Stimulated activated CD8-positive, alpha-beta memory T cell treated with anti-CD3 and anti-CD28 coated beads, Interleukin-4, amount 100 ng/mL, for 1 hour (primary cell): Measurements from ENCODE around the gene FAM184B.
A peak's percentile ranks its signal among the peaks of the same experiment; 100 is the strongest.

Source experiments
- DNase-seq, 2 donors: peaks; one replicate each; pipeline ENCODE4 v3.0.0-alpha.2; 2020; ENCODE audit warnings: low read depth in 2 of 2, low spot score in 1 of 2

FAM184B gene

DNA sequence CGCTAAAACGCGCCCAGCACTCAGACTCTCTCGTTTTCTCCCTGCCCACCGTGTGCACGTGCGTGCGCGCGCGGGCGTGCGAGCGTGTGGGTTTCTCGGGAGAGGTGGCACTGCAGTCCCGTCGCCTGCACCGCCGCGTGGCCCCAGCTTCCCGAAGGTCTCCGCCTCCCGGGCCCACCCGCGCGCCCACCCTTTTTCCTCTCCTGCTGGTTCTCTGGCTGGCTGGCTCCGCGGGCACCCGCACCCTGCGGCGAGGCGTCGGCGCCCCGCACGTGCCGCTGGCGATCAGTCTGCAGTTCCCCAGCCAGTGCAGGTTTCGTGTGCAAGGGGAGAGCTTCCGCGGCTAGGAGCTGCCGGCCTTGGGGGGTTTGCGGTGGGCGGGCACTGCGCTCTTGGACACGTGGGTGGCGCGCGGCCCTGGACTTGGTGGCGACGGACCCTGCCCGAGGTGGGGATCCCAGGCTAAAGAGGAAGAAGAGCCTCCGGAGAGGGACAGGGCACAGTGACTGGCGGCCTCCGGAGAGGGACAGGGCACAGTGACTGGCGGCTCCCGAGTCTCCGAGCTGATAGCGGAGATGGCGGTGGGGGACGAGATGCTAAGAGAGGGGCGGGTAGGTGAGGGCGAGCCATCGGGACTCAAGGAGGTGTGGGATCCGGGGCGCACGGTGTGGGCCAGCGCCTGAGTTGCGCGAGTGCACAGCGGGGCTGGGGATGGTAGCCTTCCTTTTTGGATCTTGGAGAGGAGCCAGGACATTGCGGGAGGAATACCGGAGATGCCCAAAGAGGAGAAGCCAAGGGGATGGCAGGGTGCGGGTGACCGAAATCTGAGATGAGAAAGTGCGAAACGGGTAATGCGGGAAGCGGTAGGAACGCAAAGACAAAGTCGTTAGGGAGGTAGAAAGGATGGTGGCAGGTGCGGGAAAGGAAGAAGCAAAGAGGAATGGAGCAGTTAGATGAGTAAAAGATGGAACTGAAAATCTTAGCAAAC lies at the start of gene FAM184B:
FAM184B (minus strand) TSS at position 322 of the 988 bp plus-strand sequence. CDS start 322 bp downstream, outside the sequence.
- no peak for DNase-seq

GRCh38 chr4:17823871-17824669 lies 42.6 kb upstream of the FAM184B start:
- no peak for DNase-seq

DNA sequence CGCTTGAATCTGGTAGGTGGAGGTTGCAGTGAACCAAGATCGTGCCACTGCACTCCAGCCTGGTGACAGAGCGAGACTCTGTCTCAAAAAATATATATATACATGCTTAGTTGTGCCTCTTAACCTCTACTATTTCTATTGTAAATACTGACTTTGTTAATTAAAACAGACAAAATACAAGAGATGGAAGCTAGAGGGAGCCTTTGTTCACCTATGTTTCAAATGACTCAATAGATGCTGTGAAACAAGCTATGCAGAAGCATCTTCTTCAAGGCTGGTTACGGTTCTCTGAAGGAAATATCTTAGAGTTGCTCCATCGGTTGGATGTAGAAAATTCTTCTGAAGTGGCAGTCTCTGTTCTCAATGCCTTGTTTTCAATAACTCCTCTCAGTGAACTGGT lies 35.6 kb upstream of the FAM184B start:
- DNase-seq = no peak

DNA sequence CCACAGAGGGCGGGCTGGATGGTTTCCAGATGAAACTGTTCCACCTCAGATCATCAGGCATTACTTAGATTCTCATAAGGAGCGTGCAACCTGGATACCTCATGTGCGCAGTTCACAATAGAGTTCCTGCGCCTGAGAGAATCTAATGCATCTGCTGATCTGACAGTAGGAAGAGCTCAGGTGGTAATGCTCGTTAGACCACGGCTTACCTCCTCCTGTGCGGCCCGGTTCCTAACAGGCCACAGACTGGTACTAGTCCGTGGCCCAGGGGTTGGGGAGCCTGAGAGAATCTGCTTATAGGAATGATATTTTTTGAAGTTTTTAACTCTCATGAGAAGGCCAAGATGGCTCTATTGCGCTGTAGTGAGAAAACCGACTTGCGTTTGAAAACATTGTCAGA lies 34.7 kb upstream of the FAM184B start:
- DNase-seq = no peak

- no peak for DNase-seq
Observed at GRCh38 chr4:17814140-17814539, 32.7 kb upstream of the FAM184B start.

DNA sequence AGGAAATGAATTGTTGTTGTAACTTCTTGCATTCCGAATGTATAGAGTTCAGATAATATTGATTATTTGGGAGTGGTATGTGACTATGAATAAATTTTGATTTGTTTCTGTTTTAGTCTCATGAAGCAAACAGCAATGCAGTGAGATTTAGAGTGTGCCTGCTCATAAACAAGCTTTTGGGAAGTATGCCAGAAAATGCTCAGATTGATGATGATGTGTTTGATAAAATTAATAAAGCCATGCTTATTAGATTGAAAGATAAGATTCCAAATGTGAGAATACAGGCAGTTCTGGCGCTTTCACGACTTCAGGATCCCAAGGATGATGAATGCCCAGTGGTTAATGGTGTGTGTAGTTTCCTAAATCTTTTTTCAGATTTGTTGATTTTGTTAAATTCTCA lies 31.4 kb upstream of the FAM184B start:
- no peak for DNase-seq

DNA sequence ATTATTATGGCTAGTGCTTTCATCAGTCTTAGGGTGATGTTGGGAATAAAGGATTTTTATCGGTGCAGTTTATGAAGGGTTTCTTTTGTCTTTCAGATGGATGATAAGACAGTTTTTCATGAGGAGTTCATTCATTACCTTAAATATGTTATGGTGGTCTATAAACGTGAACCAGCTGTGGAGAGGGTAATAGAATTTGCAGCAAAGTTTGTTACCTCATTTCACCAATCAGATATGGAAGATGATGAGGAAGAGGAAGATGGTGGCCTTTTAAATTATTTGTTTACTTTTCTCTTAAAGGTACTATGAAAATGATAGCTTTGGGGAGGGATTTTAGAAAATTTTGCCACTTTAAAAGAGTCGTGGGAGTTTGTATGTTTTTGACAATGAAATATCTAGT lies 30.7 kb upstream of the FAM184B start:
- DNase-seq = no peak

DNA sequence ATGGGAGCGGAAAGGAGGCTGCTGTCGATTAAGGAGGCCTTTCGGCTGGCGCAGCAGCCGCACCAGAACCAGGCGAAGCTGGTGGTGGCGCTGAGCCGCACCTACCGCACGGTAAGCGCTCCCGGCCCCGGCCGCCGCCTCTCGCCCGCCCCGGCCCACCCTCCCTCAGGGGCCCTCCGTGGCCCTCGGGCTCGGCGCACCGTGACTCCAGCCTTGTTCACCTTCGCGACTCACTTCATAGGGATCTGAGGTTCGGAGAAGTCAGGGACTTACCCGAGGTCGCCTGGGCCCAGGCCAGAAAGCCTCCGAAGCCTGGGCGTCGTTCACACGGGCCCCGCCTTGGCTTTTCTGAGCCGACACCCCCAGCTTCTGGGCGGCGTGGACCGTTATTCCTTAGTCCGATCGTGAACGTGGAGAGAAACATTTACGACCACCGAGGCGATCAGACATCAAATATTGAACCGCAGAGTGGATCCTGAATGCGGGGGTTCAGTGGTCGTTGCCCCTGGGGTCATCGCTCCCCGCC lies 29.7 kb upstream of the FAM184B start:
- DNase-seq = no peak

- peak; percentile 97 to 99 for DNase-seq
Observed at GRCh38 chr4:17810260-17811077, 29.0 kb upstream of the FAM184B start, which contains the start of the genes DCAF16 and NCAPG. Gene DCAF16, minus strand, starts transcription at chr4:17810757. Its CDS starts 6,616 bp downstream, at chr4:17804141. Gene NCAPG, plus strand, starts transcription at chr4:17810979. Its CDS starts 99 bp downstream, at chr4:17811078.

DNA sequence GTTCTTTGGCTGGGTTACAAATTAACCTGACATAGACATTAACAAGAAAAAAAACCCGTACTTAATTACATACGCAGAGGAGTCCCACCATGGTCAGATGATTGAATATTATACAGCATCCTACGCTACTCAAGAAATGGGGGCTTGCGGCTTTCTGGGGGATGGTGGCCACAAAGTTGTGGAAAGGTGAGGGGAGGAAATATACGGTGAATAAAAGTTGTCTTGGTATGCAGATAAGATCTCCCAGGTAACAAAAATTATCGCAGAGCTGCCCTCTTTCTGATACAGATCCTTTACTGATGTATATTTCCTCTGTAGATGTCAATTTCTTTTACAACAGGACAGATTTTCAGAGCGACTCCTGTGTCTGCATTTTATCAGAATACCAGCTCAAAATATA lies 28.2 kb upstream of the FAM184B start:
- DNase-seq = no peak

DNA sequence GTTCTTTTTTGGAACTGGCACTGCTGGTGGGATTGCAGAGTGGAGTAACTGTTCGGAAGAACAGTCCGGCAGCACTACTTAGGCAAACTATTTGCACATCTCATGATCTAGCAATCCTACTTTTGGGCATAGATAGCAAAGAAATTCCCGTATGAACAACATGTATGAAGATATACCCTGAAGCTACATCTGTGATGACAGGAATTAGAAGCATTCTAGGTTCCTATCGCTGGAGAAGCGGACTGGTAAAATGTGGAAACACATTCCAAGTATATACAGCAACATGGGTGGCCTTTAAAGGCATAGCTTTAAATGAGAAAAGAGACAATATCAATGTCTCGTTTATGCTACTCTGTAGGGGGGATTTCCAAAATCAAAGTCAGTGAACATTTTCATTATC lies 26.0 kb upstream of the FAM184B start:
- no peak for DNase-seq

DNA sequence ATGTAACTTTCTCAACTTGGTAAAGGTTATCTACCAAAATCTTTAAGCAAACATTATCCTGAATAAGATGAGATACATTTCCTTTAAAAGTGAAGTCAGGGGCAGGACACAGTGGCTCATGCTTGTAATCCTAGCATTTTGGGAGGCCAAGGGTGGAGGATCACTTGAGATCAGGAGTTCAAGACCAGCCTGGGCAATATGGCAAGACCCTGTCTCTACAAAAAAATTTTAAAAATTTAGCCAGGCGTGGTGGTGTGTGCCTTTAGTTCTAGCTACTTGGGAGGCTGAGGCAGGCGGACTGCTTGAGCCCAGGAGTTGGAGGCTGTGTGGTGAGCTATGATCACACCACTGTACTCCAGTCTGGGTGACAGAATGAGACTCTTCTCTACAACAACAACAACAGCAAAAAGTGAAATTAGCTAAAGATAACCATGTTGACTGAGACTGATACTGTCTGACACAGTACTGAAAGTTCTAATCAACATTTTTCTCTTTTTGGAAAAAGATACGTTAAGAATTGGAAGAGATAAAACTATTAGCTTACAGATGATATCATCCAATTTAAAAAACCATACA lies 24.2 kb upstream of the FAM184B start:
- DNase-seq = no peak

DNA sequence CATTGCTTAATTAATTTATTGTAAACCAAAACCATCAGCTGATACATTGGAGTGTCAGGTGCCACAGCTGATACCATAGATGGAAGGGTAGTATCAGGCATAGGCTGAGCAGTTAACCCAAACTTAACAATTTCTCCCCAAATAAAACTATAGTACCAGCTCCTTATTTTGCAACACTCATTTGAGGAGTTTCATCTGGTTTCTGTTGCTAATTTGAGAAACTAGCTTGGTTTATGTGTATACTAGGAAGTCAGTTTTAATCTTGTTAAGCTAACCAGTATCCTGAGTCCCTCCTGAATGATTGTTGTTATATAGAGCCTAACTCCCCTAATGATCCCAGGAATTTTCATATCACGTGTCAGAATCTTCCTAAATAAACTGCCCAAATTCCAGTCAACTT lies 16.4 kb upstream of the FAM184B start:
- no peak for DNase-seq

DNA sequence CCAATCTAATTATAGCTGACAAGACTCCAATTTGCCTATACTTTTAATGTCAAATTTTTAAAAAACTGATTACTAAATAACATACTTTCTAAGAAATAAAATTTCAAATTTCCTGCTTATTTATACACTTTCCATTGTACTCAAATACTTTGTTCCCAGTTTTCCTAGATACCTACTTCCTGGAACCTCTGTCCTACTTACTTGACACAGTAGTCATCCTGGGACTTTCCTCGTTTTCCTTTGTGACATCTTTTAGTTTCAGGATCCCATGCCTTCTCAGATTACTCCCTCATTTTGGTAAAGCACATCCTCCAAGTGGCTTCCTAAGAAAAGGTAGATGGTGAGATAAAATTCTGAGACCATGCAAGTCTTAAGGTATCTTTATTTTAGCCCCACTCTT lies 13.3 kb upstream of the FAM184B start:
- DNase-seq = no peak

GRCh38 chr4:17788956-17789355 lies 7.5 kb upstream of the FAM184B start:
- DNase-seq = no peak

DNA sequence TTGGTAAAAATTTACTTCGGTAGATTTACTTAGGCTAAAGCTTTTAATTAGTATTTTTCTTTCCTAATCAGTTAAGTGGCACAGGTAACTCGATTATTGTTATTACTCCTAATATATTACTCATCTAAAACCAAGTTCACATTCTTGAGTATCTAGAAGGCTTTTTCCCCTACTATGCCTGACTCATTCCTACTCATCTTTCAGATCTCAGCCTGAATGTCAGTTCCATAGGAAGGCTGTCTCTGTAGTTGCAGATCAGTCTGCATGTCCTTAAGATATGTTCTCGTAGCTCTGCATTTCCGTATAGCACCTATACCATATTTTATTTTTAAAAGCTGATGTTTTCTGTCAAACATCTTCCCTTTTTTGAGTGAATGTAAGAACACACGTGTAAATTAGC lies 5.9 kb upstream of the FAM184B start:
- no peak for DNase-seq

DNA sequence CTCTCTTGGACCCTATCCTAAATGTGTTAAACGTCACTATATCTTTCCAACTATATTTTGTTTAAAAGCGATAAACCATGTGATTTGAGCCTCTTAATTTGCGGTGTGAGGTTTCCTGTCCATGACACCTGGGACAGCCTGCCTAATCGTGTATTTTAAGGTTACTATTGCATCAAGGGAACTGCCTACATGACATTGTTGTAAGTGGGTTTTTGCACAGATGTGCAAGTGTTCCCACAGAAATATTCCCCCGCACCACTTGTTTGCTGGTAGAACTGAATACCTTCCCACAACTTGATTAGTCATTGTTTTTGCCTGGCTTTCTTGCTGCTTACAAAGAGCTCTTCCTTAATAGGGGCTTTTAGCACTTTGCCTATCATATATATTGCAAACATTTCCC lies 5.1 kb upstream of the FAM184B start:
- no peak for DNase-seq

GRCh38 chr4:17785858-17786257 lies 4.4 kb upstream of the FAM184B start:
- no peak for DNase-seq

DNA sequence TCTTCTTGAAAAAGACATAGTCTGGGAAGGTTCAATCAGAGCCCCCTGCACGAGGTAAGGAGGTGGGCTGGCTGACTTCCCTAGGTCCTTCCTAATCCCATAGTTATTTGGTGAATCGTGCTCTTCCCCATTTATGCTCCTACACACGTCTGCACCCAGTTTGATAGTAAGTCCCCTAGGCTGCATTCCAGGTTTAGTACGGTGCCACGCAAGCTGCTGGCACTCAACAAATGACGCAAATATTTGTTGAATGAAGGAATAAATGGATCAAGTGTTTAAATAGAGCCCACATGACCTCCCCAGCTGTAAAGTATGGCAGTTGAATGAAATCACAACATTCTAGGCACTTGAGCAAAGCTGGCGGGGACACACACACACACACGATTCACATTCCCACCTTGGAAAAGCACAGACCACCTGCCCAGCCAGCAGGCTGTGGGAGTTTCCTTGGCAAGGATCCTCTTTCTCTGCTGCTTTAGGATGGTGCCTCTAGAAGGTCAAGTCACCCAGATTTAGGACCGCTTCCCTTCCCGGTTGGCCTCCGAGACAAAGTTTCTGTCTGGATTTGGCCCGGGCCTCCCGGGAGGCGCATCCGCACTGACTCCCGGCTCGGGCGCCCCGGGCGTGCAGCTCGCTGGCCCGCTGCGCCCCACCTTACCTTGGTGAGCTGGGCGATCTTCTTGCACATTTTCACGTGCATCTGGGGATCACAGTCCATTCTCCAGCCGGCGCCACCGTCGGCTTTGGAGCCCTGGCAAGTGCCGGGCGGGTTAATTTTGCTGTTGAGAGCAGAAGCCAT lies 721 bp downstream of the FAM184B start:
- no peak for DNase-seq

- DNase-seq = no peak
Observed at GRCh38 chr4:17778431-17778830, 3.0 kb downstream of the FAM184B start.
